ENCODE measurements around the gene EIF4EBP2. TPM values are rescaled to one million over a fixed set of nuclear protein-coding genes. Genes with fewer than 3 reads are reported as not detected.

The EIF4EBP2 gene
- total and polyA plus RNA-seq, 2 of the 13 experiments (the other 11 are each of a cell fraction or from before 2014, with no cell fraction given), result 16.9 to 22.0 TPM

GRCh38 chr10:70405037-70405824 is 1.3 kb downstream of the EIF4EBP2 start (continued):
- TF ChIP-seq ZNF232 (CRISPR knock-in tag; IDR thresholded peaks at IDR 0.05; ENCODE audit: borderline replicate concordance), result no peak
- no peak for TF ChIP-seq PBX3 (CRISPR knock-in tag; IDR thresholded peaks at IDR 0.05; ENCODE audit: borderline replicate concordance)
- no peak for TF ChIP-seq ZNF83 (CRISPR knock-in tag; IDR thresholded peaks at IDR 0.05; ENCODE audit: borderline replicate concordance)
- TF ChIP-seq ZBTB44 (CRISPR knock-in tag; IDR thresholded peaks at IDR 0.05), result no peak
- no peak for TF ChIP-seq HOXA3 (CRISPR knock-in tag; IDR thresholded peaks at IDR 0.05)
- no peak for TF ChIP-seq BRF2 (CRISPR knock-in tag; IDR thresholded peaks at IDR 0.05)
- no peak for TF ChIP-seq CAMTA2 (CRISPR knock-in tag; IDR thresholded peaks at IDR 0.05; ENCODE audit: borderline replicate concordance)
- no peak for TF ChIP-seq HMG20B (CRISPR knock-in tag; conservative IDR thresholded peaks at IDR 0.05)
- no peak for TF ChIP-seq ZNF138 (CRISPR knock-in tag; IDR thresholded peaks at IDR 0.05; ENCODE audit: low read depth)
- no peak for TF ChIP-seq DMAP1 (CRISPR knock-in tag; IDR thresholded peaks at IDR 0.05)
- no peak for TF ChIP-seq KIAA2018 (CRISPR knock-in tag; IDR thresholded peaks at IDR 0.05; ENCODE audit: borderline replicate concordance)
- TF ChIP-seq DPF2 (CRISPR knock-in tag; IDR thresholded peaks at IDR 0.05; ENCODE audit: borderline replicate concordance, low read depth), result no peak
- TF ChIP-seq ZNF660 (CRISPR knock-in tag; IDR thresholded peaks at IDR 0.05; ENCODE audit: borderline replicate concordance, low read depth), result no peak
- TF ChIP-seq ZNF44 (CRISPR knock-in tag; IDR thresholded peaks at IDR 0.05), result no peak
- TF ChIP-seq NR0B2 (CRISPR knock-in tag; IDR thresholded peaks at IDR 0.05), result no peak
- TF ChIP-seq GATAD1 (CRISPR knock-in tag; IDR thresholded peaks at IDR 0.05), result no peak; the same call in 1 of the 2 replicates
